ENCODE data around the gene TBC1D10B.
A peak's percentile ranks its signal among the peaks of the same experiment; 100 is the strongest.
"Not testable (repeated sequence)": the region's sequence is repeated elsewhere in the genome, so short reads cannot be mapped to it uniquely, and the experiment has no call there.

TBC1D10B gene

GRCh38 chr16:30348113-30348512 lies 22.2 kb downstream of the TBC1D10B start:
- H3K4me3 ChIP-seq (ENCODE audit: low read depth, low read length) = no peak overlapping the region
- no peak for TF ChIP-seq CTCF (conservative IDR thresholded peaks at IDR 0.05; ENCODE audit: low read depth, low read length)
- no peak for DNase-seq (ENCODE audit: low read depth)

- no peak for DNase-seq (ENCODE audit: low read depth)
- TF ChIP-seq CTCF (conservative IDR thresholded peaks at IDR 0.05; ENCODE audit: low read depth, low read length) = no peak
- no peak overlapping the region for H3K4me3 ChIP-seq (ENCODE audit: low read depth, low read length)
These were observed 24.0 kb downstream of the TBC1D10B start for GRCh38 chr16:30346286-30346685.

GRCh38 chr16:30343491-30343820 lies 26.8 kb downstream of the TBC1D10B start:
- DNase-seq (ENCODE audit: low read depth); H3K4me3 ChIP-seq (ENCODE audit: low read depth, low read length): not testable (repeated sequence)

DNA sequence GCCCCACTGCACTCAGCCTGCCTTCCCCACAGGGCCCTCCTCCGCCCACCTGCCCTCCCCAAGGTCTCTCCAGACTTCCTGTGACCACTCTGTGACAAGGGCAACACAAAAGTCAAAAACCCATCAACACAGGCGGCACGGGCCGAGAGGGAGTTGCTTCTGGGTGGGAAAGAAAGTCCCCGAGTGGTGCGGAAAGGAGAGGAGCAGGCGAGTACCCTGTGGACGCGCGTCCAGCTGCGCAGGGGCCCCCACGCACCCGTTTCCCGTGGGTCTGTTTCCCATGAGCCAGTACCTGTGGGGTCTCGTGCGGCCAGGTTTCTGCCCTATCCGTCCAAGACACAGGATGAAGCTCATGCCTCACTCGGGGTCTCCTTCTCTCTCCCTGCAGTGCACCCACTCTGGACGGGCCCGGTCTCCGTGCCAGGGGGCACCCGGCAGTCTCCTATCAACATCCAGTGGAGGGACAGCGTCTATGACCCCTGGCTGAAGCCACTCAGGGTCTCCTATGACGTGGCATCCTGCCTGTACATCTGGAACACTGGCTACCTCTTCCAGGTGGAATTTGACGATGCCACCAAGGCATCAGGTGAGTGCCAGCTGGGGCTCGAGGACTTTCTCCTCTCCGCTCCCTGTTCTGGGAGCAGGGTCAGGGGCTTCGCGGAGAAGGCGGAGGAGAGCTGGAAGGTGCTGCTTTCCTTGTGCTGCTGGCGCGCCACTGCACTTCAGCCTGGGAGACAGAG lies 27.4 kb downstream of the TBC1D10B start:
- no peak for DNase-seq (ENCODE audit: low read depth)
- no peak overlapping the region for H3K4me3 ChIP-seq (ENCODE audit: low read depth, low read length)
- no peak for TF ChIP-seq CTCF (conservative IDR thresholded peaks at IDR 0.05; ENCODE audit: low read depth, low read length)

- H3K4me3 ChIP-seq (ENCODE audit: low read depth, low read length) = not testable (repeated sequence)
- TF ChIP-seq CTCF (conservative IDR thresholded peaks at IDR 0.05; ENCODE audit: low read depth, low read length) = peak; percentile 33
These were observed 28.3 kb downstream of the TBC1D10B start for GRCh38 chr16:30341971-30342370.

DNA sequence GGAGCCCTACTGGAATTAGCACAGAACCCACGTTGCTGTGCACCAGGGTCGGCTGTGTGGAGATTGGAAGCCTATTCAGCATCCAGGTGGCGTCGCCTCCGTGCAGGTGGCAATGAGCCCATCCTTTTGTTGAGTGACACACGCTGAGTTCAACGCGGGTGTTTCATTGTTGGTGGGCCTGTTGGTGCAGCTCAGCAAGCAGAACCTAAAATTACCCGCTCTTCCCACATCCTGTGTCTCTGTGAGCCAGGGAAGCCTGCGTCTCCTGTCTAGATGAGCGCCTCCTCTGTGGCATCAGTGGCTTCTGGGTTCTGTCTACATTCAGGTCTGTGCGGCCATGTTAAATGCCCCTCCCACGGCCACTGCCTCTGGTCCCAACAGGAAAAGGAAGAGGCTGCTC lies 29.7 kb downstream of the TBC1D10B start:
- H3K4me3 ChIP-seq (ENCODE audit: low read depth, low read length) = no peak overlapping the region
- TF ChIP-seq CTCF (conservative IDR thresholded peaks at IDR 0.05; ENCODE audit: low read depth, low read length) = no peak
- no peak for DNase-seq (ENCODE audit: low read depth)

More at GRCh38 chr16:30341971-30342370, 28.3 kb downstream of the TBC1D10B start:
- peak; percentile 51 for DNase-seq (ENCODE audit: low read depth)

GRCh38 chr16:30338715-30339114 lies 31.6 kb downstream of the TBC1D10B start:
- not testable (repeated sequence) for H3K4me3 ChIP-seq (ENCODE audit: low read depth, low read length); DNase-seq (ENCODE audit: low read depth)

GRCh38 chr16:30337964-30338357 lies 32.3 kb downstream of the TBC1D10B start:
- not testable (repeated sequence) for H3K4me3 ChIP-seq (ENCODE audit: low read depth, low read length); DNase-seq (ENCODE audit: low read depth)
